Tibial nerve (tissue), 3 donors: ENCODE measurements around the gene GOLPH3L.

Experiments used
- CTCF ChIP-seq, 5 experiments: fragments of 200-600 bp in 3 of 5; fragments of 450-650 bp in 2 of 5; sonication (generic) in 3 of 5; IDR thresholded peaks; one replicate each; pipeline ENCODE4 v1.5.1; 2016 to 2019; ENCODE audit warnings: antibody characterized with exemption in 5 of 5, mild to moderate bottlenecking in 3 of 5, moderate library complexity in 2 of 5
- POLR2A ChIP-seq, 2 donors: fragments of 450-650 bp; IDR thresholded peaks; one replicate each; pipeline ENCODE4 v1.6.1; 2017; ENCODE audit warnings: antibody characterized with exemption in 2 of 2, mild to moderate bottlenecking in 2 of 2, moderate library complexity in 2 of 2

- TF ChIP-seq POLR2A (IDR thresholded peaks at IDR 0.05) (no peak), CTCF (IDR thresholded peaks at IDR 0.05) (no peak)
Observed at GRCh38 chr1:150626150-150626549, 70.8 kb downstream of the GOLPH3L start.
